Endothelial cell of umbilical vein (primary cell): Measurements from ENCODE around the gene KCTD1. TPM values are rescaled to one million over a fixed set of nuclear protein-coding genes. Genes with fewer than 3 reads are reported as not detected.

Source experiments
- BruUV-seq: library from RNA; stranded (reverse); fragments of 400-500 nt; replicated peaks from 2 replicates; lab custom pipeline; 2021; lab: Mats Ljungman, UMichigan
- CTCF ChIA-PET: fragments of 300-600, 350-600 bp; sonication (Branson Sonifier 250); formaldehyde crosslinking; loops from one replicate; lab custom pipeline; 2021; ENCODE audit warnings: antibody characterized with exemption, inconsistent platforms; lab: Charles Lee
- POLR2A ChIA-PET: fragments of 300-600, 350-600 bp; sonication (Branson Sonifier 250); formaldehyde crosslinking; loops from one replicate; lab custom pipeline; 2021; ENCODE audit warnings: antibody characterized with exemption, inconsistent platforms; lab: Charles Lee
- DNase-seq: peaks from one replicate; pipeline ENCODE4 v3.0.0-alpha.2; 2011; ENCODE audit warnings: low read depth, low spot score
- FAIRE-seq: peaks from 2 replicates; lab custom pipeline; 2011; peaks lifted over from hg19 to GRCh38; lab: Jason Lieb, UNC
- H2AFZ ChIP-seq: 2 replicates; pipeline ENCODE4 v1.6.0; 2012; ENCODE audit warnings: low read depth, low read length, control low read depth, inconsistent platforms
- H3K27ac ChIP-seq: 2 replicates; pipeline ENCODE4 v1.5.1; 2011; ENCODE audit warnings: low read depth, mild to moderate bottlenecking, control low read depth, low read length, moderate library complexity; ENCODE audit not compliant: insufficient read depth
- H3K27me3 ChIP-seq, 2 experiments: 2 replicates each; pipeline versions ENCODE4 v1.6.0 to v1.6.1; 2011; ENCODE audit warnings: low read length in 2 of 2, mixed read lengths in 1 of 2; ENCODE audit not compliant: control insufficient read depth in 2 of 2, insufficient read depth in 2 of 2
- H3K36me3 ChIP-seq, 2 experiments: 2 replicates in 1 of 2; 3 replicates in 1 of 2; pipeline ENCODE4 v1.5.1; 2011; ENCODE audit warnings: low read length in 2 of 2, mild to moderate bottlenecking in 1 of 2, moderate library complexity in 1 of 2; ENCODE audit not compliant: control insufficient read depth in 2 of 2, insufficient read depth in 2 of 2; ENCODE audit errors: extremely low read depth in 1 of 2
- H3K4me1 ChIP-seq: 3 replicates; pipeline ENCODE4 v1.5.1; 2011; ENCODE audit warnings: mild to moderate bottlenecking, low read length; ENCODE audit not compliant: control insufficient read depth, insufficient read depth; ENCODE audit errors: extremely low read depth
- H3K4me2 ChIP-seq: 2 replicates; pipeline ENCODE4 v1.6.1; 2011; ENCODE audit warnings: low read length, control low read depth, mixed read lengths; ENCODE audit not compliant: insufficient read depth
- H3K4me3 ChIP-seq, 3 experiments: fragments of 200-600 bp in 1 of 3; sonication (generic), shearing (Covaris generic) in 1 of 3; replicated peaks in 1 of 3; 2 replicates each; pipeline ENCODE4 v1.5.1; 2011 to 2016; ENCODE audit warnings: control low read depth in 3 of 3, low read length in 3 of 3, mild to moderate bottlenecking in 2 of 3, inconsistent platforms in 1 of 3, low read depth in 1 of 3, moderate library complexity in 1 of 3; ENCODE audit not compliant: insufficient read depth in 1 of 3
- H3K79me2 ChIP-seq: 2 replicates; pipeline ENCODE4 v1.6.0; 2012; ENCODE audit warnings: low read length, inconsistent platforms; ENCODE audit not compliant: control insufficient read depth, insufficient read depth
- H3K9ac ChIP-seq: replicated peaks from 2 replicates; pipeline ENCODE3; 2011; ENCODE audit warnings: low read length, control low read depth; ENCODE audit not compliant: insufficient read depth; ENCODE audit errors: extremely low read depth
- H3K9me1 ChIP-seq: replicated peaks from 3 replicates; pipeline ENCODE4 v1.6.0; 2011; ENCODE audit warnings: mild to moderate bottlenecking, low read length; ENCODE audit not compliant: control insufficient read depth, insufficient read depth; ENCODE audit errors: extremely low read depth
- H3K9me3 ChIP-seq: replicated peaks from 2 replicates; pipeline ENCODE4 v1.5.1; 2012; ENCODE audit warnings: low read length, inconsistent platforms; ENCODE audit not compliant: control insufficient read depth, insufficient read depth
- H4K20me1 ChIP-seq: replicated peaks from 2 replicates; pipeline ENCODE3; 2011; ENCODE audit warnings: mild to moderate bottlenecking, low read length; ENCODE audit not compliant: control insufficient read depth, insufficient read depth; ENCODE audit errors: extremely low read depth
- EZH2 ChIP-seq: IDR thresholded peaks from 2 replicates; pipeline ENCODE4 v1.6.1; 2012; ENCODE audit warnings: borderline replicate concordance, low read depth, mild to moderate bottlenecking, moderate library complexity, low read length, inconsistent platforms; ENCODE audit not compliant: severe bottlenecking
- FOS ChIP-seq: IDR thresholded peaks from 2 replicates; pipeline ENCODE4 v1.6.1; 2011; ENCODE audit warnings: mild to moderate bottlenecking, low read length, moderate library complexity, borderline replicate concordance; ENCODE audit not compliant: insufficient read depth
- GATA2 ChIP-seq: IDR thresholded peaks from 2 replicates; pipeline ENCODE4 v1.7.0; 2011; ENCODE audit warnings: low read depth, mild to moderate bottlenecking, moderate library complexity, mixed read lengths, low read length; ENCODE audit not compliant: insufficient read length, insufficient read depth
- JUN ChIP-seq: IDR thresholded peaks from 2 replicates; pipeline ENCODE4 v1.6.1; 2011; ENCODE audit warnings: borderline replicate concordance, low read depth; ENCODE audit not compliant: insufficient read length, insufficient read depth
- MAX ChIP-seq: IDR thresholded peaks from 2 replicates; pipeline ENCODE4 v1.6.1; 2011; ENCODE audit not compliant: insufficient read depth, insufficient read length
- MYC ChIP-seq: IDR thresholded peaks from one replicate; pipeline ENCODE4 v1.6.1; 2011; ENCODE audit warnings: mild to moderate bottlenecking, low read depth, low read length
- POLR2A ChIP-seq: IDR thresholded peaks from 2 replicates; pipeline ENCODE4 v1.6.1; 2012; ENCODE audit warnings: low read depth, mild to moderate bottlenecking, control low read depth, low read length
- POLR2AphosphoS5 ChIP-seq: IDR thresholded peaks from 2 replicates; pipeline ENCODE4 v1.6.1; 2012; ENCODE audit warnings: low read depth, mild to moderate bottlenecking, control low read depth, low read length, moderate library complexity; ENCODE audit not compliant: insufficient read depth
- dilution Hi-C: fragments of 300-500 bp; cut with MboI; formaldehyde crosslinking; loops from one replicate; pipeline ENCODE4 v1.15.0; 2019; ENCODE audit warnings: low sequenced_read_pairs; ENCODE audit not compliant: extremely low pct_ligation_motif_present
- intact Hi-C: fragments of 100-400 bp; cut with micrococcal nuclease; formaldehyde crosslinking; loops from one replicate; pipeline ENCODE4 v1.10.0; 2022
- polyA plus RNA-seq, 4 experiments: library from polyadenylated mRNA; depleted of rRNA in 3 of 4; stranded (reverse) in 3 of 4; unstranded in 1 of 4; fragments of >200 nt; gene quantifications; 2 replicates each; pipeline versions ENCODE4 v1.2.1 to v1.2.3, GENCODE V29; 2011 to 2012; ENCODE audit warnings: missing spikeins in 1 of 4
- total RNA-seq: library from RNA; stranded (reverse); gene quantifications from 2 replicates; pipeline ENCODE4 v1.2.3, GENCODE V29; 2021
- TF ChIP-seq, protein P1 (sequence below), 2 donors: IDR thresholded peaks; 1 replicate in 1 of 2; 2 replicates in 1 of 2; pipeline ENCODE4 v1.5.1; 2011; ENCODE audit warnings: low read length in 2 of 2, mild to moderate bottlenecking in 2 of 2, moderate library complexity in 2 of 2, control low read depth in 1 of 2, inconsistent platforms in 1 of 2, low read depth in 1 of 2; ENCODE audit not compliant: insufficient read depth in 1 of 2; ENCODE audit errors: extremely low read depth in 1 of 2

Gene KCTD1
- total and polyA plus RNA-seq, 2 donors (not counting 3 experiments of a cell fraction or from before 2014, with no cell fraction given), result 6.1 to 12.1 TPM

- H3K27ac ChIP-seq, result no peak overlapping the region
- CTCF ChIA-PET, result interaction anchor here (1.4 kb wide), 1 partner anchor 8 kb away, joined by 3 read pairs; no protein-coding TSS in a partner anchor
- dilution Hi-C loops, result no loop called here
- H3K79me2 ChIP-seq, result peaks cover 2% of the 10 kb centered on the region
- no TSS peak for BruUV-seq
- no peaks in the 10 kb centered on the region for H3K27me3 ChIP-seq
- H3K4me2 ChIP-seq, result no peak overlapping the region
- intact Hi-C loops, result no loop called here
- H3K9me3 ChIP-seq, result no peaks in the 10 kb centered on the region
- no peaks in the 10 kb centered on the region for H3K9me1 ChIP-seq
- no peaks in the 10 kb centered on the region for H3K36me3 ChIP-seq
- H3K4me3 ChIP-seq, result no peak overlapping the region
- no peak overlapping the region for H3K9ac ChIP-seq
- TF ChIP-seq GATA2 (no peak), POLR2AphosphoS5 (no peak), FOS (no peak), POLR2A (no peak), EZH2 (no peak), MAX (no peak), MYC (no peak), JUN (no peak)
- TF ChIP-seq, protein P1, sequence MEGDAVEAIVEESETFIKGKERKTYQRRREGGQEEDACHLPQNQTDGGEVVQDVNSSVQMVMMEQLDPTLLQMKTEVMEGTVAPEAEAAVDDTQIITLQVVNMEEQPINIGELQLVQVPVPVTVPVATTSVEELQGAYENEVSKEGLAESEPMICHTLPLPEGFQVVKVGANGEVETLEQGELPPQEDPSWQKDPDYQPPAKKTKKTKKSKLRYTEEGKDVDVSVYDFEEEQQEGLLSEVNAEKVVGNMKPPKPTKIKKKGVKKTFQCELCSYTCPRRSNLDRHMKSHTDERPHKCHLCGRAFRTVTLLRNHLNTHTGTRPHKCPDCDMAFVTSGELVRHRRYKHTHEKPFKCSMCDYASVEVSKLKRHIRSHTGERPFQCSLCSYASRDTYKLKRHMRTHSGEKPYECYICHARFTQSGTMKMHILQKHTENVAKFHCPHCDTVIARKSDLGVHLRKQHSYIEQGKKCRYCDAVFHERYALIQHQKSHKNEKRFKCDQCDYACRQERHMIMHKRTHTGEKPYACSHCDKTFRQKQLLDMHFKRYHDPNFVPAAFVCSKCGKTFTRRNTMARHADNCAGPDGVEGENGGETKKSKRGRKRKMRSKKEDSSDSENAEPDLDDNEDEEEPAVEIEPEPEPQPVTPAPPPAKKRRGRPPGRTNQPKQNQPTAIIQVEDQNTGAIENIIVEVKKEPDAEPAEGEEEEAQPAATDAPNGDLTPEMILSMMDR (IDR thresholded peaks at IDR 0.05; ENCODE audit: extremely low read depth in 1 of 2, insufficient read depth in 1 of 2, low read depth in 1 of 2, low read length in 2 of 2), result no peak
- no peaks in the 10 kb centered on the region for H3K4me1 ChIP-seq
- no peak for FAIRE-seq
- DNase-seq, result no peak
- no peak overlapping the region for H2AFZ ChIP-seq
- no peaks in the 10 kb centered on the region for H4K20me1 ChIP-seq
- POLR2A ChIA-PET, result no interaction called here
Measured at GRCh38 chr18:26536032-26536431, 12.3 kb downstream of the KCTD1 start.
